GM18519 (cell line): ENCODE measurements around the gene UNC13C.

Experiments used
- ATAC-seq: cut with Tn5 transposase; IDR thresholded peaks from one replicate; pipeline ENCODE4 v1.9.1; 2021; ENCODE audit warnings: mild to moderate bottlenecking, moderate library complexity; ENCODE audit not compliant: unreplicated experiment, low FRiP score

UNC13C gene

GRCh38 chr15:54017251-54017650, 39.0 kb downstream of the UNC13C start:
- ATAC-seq, result no peak

- no peak for ATAC-seq
Measured at GRCh38 chr15:54017959-54018358, 39.7 kb downstream of the UNC13C start.

DNA sequence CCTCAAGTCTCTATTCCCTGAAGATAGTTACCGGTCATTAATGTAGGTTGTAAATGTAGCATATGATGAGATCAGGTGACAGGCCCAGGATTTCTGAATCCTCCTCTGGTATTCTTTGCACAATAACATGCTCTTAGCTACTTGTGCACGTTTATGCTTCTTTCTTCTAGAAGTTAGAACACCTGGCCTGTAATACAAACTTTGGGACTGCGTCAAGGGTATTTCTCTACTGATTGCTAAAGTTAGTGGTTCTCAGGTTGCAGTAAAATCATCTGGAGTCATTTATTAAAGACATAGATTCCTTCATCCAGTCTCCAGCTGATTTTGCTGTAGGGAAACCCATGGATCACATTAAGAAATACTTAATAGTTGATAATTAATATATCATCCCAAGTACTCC, 48.0 kb downstream of the UNC13C start:
- ATAC-seq, result no peak

- no peak for ATAC-seq
Measured at GRCh38 chr15:54026891-54027290, 48.6 kb downstream of the UNC13C start.

GRCh38 chr15:54029081-54029480, 50.8 kb downstream of the UNC13C start:
- ATAC-seq, result no peak

GRCh38 chr15:54032066-54032465, 53.8 kb downstream of the UNC13C start:
- no peak for ATAC-seq

GRCh38 chr15:54033356-54033860, 55.2 kb downstream of the UNC13C start:
- ATAC-seq, result no peak

GRCh38 chr15:54033869-54034458, 55.7 kb downstream of the UNC13C start:
- no peak for ATAC-seq

DNA sequence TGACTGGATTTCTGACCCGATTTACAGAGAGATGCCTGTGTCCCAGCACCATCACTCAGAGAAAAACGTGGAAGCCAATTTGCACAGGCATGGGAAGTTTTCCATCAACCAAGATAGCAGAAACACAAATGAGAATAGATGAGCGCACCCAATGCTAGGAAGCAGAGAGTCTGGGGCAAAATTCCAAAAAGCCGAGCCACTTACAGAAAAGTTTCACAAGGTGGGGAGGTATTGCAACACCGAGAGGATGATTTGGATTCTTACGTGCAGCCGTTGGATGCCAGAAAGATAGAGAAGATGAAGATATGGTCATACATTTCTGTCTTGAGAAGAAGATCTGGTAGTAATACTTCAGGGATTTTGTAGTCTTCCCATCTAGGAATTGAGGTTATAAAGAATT, 57.4 kb downstream of the UNC13C start:
- no peak for ATAC-seq

- no peak for ATAC-seq
Measured at GRCh38 chr15:54045397-54045796, 67.2 kb downstream of the UNC13C start.

DNA sequence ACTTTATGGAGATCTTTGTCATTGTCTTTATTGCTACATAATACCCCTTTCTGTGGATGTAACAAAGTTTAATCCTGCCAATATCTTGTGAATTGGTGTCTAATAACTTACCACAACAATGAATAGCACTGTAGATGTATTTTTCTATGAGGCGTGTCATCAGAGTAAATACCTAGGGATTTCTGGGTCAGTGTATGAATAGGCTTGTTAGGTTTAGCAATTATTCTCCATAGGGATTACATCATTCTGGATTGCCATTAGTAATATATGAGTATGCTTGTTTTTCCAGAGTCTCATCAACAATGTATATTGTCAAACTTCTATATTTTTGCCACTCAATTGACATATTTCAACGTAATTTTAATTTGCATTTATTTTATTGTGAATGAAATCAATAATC, 67.9 kb downstream of the UNC13C start:
- ATAC-seq, result no peak

DNA sequence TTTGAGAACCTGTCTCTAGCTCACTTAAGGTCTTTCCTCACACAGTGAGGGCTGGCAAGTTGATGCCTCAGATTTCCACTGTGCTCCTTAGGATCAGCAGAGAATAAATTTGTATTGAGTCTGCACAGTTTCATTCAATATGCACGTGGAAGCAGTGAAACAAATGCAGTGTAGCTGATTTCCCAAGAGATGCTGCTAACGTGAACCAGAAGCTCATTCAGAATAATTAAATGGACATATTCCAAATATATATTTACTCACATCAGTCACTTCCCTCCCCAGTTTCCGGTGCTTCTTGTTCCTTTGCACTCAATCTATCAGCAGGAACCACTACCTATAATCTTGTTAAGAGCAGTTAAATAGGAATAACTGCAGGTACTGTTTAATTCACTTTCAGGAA, 86.1 kb downstream of the UNC13C start:
- ATAC-seq, result no peak

DNA sequence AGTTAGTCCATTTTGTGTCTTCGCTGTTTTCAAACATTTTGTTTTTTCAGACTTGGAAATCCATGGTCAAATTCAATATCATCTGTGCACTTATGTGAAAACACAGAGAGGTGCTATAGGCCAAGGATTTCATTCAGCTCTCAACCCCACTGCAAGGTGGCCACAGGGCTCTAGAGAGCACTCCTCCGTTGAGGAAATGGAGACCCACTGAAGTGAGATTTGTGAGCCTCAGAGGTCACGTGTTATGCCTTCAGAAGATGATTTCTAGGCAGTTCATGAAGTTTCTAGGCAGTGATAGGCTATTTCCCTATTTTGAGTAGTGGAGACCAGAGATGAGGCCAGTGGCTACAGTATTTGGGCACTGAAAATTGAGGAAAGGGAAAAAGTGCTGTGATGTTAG, 88.2 kb downstream of the UNC13C start:
- ATAC-seq, result no peak

GRCh38 chr15:54082836-54083492, 104.7 kb downstream of the UNC13C start:
- ATAC-seq, result no peak

DNA sequence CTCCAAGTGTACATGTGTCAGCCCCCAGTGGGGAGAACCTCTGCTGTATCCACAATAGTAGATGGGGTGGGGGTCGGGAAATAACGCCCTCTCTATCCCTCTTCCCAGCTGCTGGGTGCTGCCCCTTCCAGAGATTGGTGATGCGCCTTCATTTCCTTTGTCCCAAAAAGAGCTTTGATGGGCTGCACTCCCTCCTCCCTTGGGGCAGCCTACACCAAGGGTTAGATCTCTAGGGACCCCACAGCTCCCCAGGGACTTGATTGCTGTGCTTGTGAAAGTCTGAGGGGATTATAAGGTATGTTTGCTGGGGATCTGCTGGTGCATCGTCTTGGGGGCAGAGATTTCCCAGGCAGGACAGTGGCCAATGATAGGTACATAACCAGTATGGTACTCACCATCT, 105.3 kb downstream of the UNC13C start:
- no peak for ATAC-seq

DNA sequence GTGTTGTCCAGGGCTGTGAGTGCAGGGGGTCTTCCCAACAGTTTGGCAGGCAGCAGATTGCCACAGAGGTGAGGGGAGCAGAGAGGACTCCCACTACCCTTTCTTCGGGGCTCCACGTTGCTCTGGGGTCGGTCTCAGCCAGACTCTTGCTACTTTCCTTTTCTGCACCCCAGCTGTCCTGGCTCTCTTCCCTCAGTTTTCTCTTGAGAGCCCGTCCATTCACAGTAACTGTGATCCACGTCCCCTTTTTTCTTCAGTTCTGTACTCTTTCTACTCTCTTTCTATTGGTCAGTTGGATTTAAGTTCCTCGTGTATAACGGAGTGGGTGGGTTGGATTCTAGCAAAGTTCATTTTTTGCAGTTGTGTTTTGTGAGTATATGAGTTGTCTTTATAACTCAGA, 105.8 kb downstream of the UNC13C start:
- ATAC-seq, result no peak

- ATAC-seq, result no peak
Measured at GRCh38 chr15:54088837-54089236, 110.6 kb downstream of the UNC13C start.

DNA sequence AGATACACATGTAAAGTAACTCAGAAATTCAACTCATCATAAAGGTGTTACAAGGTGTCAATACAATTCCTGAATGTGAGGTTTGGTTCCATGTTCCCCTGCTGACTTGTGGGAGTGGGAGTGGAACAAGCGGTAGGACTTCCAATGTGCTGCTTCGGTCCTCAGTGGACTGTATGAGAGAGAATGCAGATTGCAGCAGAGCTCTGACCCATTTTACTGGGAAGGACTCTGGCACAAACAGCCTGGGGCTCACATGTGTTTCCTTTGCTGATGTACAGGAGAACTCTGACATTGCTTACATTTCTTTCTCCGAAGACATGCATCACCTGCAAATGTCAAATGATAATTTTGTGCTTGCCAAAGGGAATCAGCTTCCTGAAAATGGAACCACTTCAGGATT, 111.5 kb downstream of the UNC13C start:
- ATAC-seq, result no peak

GRCh38 chr15:54091651-54092050, 113.4 kb downstream of the UNC13C start:
- no peak for ATAC-seq

- ATAC-seq, result no peak
Measured at GRCh38 chr15:54094661-54095060, 116.4 kb downstream of the UNC13C start.

- no peak for ATAC-seq
Measured at GRCh38 chr15:54097019-54097418, 118.8 kb downstream of the UNC13C start.

DNA sequence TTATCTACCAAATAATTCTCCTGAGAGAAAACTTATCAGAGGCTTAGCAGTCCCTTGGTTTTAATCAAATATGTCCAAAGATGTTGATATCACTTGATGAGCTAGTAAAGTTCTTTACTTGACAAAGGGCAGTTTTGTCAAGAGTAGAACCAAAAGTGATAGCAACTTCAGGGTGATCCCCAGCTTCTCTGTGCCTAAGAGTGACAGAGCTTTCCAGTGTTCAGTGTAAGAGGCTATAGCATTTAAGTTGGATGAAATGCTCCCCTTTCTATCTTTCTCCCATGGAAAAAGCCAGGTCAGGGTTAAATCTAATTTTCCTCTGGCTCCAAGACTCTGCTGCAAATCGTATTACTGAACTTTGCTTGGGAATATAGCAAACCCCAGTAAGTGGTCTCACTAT, 120.8 kb downstream of the UNC13C start:
- no peak for ATAC-seq
